MCF 10A (cell line): ENCODE results near the gene TIFAB. TPM values are rescaled to one million over a fixed set of nuclear protein-coding genes. Genes with fewer than 3 reads are reported as not detected.

Experiments
- BruUV-seq: library from RNA; stranded (reverse); fragments of 400-500 nt; replicated peaks from 2 replicates; lab custom pipeline; 2021; lab: Mats Ljungman, UMichigan
- CTCF ChIA-PET: fragments of 300-600 bp; sonication (Branson Sonifier 250); formaldehyde crosslinking; extraction: SDS; loops from one replicate; lab custom pipeline; 2021; ENCODE audit warnings: antibody characterized with exemption, inconsistent platforms; lab: Yijun Ruan, JAX
- POLR2A ChIA-PET: fragments of 300-600, 350-650 bp; sonication (Branson Sonifier 250); formaldehyde crosslinking; extraction: SDS; loops from one replicate; lab custom pipeline; 2020; ENCODE audit warnings: antibody characterized with exemption, inconsistent platforms; lab: Yijun Ruan, JAX
- DNase-seq: peaks from one replicate; pipeline ENCODE4 v3.0.0-alpha.2; 2018; ENCODE audit not compliant: unreplicated experiment
- H3K27ac Mint-ChIP-seq: one replicate; pipeline ENCODE4 v1.8.0; 2022; ENCODE audit warnings: mild to moderate bottlenecking, low read depth, mixed read lengths; ENCODE audit not compliant: unreplicated experiment
- H3K27me3 Mint-ChIP-seq: one replicate; pipeline ENCODE4 v1.8.0; 2022; ENCODE audit warnings: mixed read lengths; ENCODE audit not compliant: insufficient read depth, unreplicated experiment
- H3K36me3 Mint-ChIP-seq: one replicate; pipeline ENCODE4 v1.8.0; 2022; ENCODE audit warnings: mild to moderate bottlenecking, moderate library complexity, mixed read lengths; ENCODE audit not compliant: insufficient read depth, unreplicated experiment
- H3K4me1 Mint-ChIP-seq: one replicate; pipeline ENCODE4 v1.8.0; 2022; ENCODE audit warnings: mixed read lengths; ENCODE audit not compliant: insufficient read depth, unreplicated experiment
- H3K4me3 Mint-ChIP-seq: one replicate; pipeline ENCODE4 v1.8.0; 2022; ENCODE audit warnings: mild to moderate bottlenecking, moderate library complexity, mixed read lengths; ENCODE audit not compliant: unreplicated experiment
- H3K9me3 Mint-ChIP-seq: one replicate; pipeline ENCODE4 v1.8.0; 2022; ENCODE audit warnings: mixed read lengths; ENCODE audit not compliant: unreplicated experiment
- intact Hi-C: fragments of 100-400 bp; cut with micrococcal nuclease; formaldehyde crosslinking; loops from 2 replicates; pipeline ENCODE4 v1.14.1; 2022
- total RNA-seq: library from RNA; stranded (reverse); gene quantifications from 2 replicates; pipeline ENCODE4 v1.2.3, GENCODE V29; 2022
- TF ChIP-seq, protein P1 (sequence below): fragments of 200-600 bp; IDR thresholded peaks from one replicate; pipeline ENCODE4 v1.8.0; 2022; ENCODE audit warnings: antibody characterized with exemption, mild to moderate bottlenecking; ENCODE audit not compliant: unreplicated experiment

TIFAB gene
- total RNA-seq, 1 experiment from 2014 or later: not detected

DNA sequence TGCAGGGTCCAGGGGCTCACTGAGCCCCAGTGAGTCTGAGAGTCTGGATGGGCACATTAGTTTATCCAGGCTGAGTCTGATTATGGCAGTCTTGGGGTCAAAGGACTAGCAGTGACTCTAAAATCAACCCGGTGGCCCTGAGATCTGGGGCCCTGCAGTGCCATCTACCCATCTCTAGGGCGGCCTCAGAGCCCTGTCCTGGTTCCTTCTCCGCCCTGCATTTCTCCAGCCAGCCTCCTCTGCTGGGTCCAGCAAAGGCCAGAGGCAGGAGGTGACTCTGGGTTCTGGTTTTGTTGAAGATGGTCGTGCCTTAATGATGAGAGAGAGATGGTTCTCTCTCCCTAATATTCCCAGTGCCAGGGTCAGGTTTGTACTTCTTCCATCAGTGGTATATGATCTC lies 20.0 kb downstream of the TIFAB start:
- DNase-seq: no peak
- intact Hi-C loops: no loop called here
- H3K4me1 Mint-ChIP-seq: no peaks in the 10 kb centered on the region
- H3K9me3 Mint-ChIP-seq: peaks cover 7% of the 10 kb centered on the region
- TF ChIP-seq, protein P1, sequence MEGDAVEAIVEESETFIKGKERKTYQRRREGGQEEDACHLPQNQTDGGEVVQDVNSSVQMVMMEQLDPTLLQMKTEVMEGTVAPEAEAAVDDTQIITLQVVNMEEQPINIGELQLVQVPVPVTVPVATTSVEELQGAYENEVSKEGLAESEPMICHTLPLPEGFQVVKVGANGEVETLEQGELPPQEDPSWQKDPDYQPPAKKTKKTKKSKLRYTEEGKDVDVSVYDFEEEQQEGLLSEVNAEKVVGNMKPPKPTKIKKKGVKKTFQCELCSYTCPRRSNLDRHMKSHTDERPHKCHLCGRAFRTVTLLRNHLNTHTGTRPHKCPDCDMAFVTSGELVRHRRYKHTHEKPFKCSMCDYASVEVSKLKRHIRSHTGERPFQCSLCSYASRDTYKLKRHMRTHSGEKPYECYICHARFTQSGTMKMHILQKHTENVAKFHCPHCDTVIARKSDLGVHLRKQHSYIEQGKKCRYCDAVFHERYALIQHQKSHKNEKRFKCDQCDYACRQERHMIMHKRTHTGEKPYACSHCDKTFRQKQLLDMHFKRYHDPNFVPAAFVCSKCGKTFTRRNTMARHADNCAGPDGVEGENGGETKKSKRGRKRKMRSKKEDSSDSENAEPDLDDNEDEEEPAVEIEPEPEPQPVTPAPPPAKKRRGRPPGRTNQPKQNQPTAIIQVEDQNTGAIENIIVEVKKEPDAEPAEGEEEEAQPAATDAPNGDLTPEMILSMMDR: no peak
- no TSS peak for BruUV-seq
- no peak overlapping the region for H3K27ac Mint-ChIP-seq
- CTCF ChIA-PET: no interaction called here
- no peak overlapping the region for H3K4me3 Mint-ChIP-seq
- H3K36me3 Mint-ChIP-seq: no peaks in the 10 kb centered on the region
- no peaks in the 10 kb centered on the region for H3K27me3 Mint-ChIP-seq
- POLR2A ChIA-PET: interaction anchor here (0.8 kb wide), 1 partner anchor 11 kb away, joined by 3 read pairs; no protein-coding TSS in a partner anchor

DNA sequence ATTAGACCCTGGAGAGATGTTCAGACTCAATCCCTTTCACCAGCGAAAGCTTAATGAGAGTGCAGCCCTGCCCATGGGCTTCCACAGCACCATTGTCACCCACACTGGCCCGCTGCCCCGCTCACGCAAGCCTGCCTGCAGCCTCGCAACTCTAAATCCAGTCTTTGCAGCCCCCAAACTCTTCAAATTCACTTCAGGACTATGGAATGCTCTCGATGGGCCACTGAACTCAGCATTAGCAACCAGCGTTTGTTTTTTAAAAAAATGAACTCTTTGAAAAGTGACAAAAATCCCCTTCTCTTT lies 22.1 kb downstream of the TIFAB start:
- ChIA-PET POLR2A (no interaction called here), CTCF (no interaction called here)
- intact Hi-C loops: no loop called here
- Mint-ChIP-seq H3K9me3 (peaks cover 7% of the 10 kb centered on the region), H3K4me3 (no peak overlapping the region), H3K36me3 (no peaks in the 10 kb centered on the region), H3K27me3 (no peaks in the 10 kb centered on the region), H3K4me1 (no peaks in the 10 kb centered on the region), H3K27ac (no peak overlapping the region)
- no TSS peak for BruUV-seq
- DNase-seq: no peak
- TF ChIP-seq, protein P1: no peak

DNA sequence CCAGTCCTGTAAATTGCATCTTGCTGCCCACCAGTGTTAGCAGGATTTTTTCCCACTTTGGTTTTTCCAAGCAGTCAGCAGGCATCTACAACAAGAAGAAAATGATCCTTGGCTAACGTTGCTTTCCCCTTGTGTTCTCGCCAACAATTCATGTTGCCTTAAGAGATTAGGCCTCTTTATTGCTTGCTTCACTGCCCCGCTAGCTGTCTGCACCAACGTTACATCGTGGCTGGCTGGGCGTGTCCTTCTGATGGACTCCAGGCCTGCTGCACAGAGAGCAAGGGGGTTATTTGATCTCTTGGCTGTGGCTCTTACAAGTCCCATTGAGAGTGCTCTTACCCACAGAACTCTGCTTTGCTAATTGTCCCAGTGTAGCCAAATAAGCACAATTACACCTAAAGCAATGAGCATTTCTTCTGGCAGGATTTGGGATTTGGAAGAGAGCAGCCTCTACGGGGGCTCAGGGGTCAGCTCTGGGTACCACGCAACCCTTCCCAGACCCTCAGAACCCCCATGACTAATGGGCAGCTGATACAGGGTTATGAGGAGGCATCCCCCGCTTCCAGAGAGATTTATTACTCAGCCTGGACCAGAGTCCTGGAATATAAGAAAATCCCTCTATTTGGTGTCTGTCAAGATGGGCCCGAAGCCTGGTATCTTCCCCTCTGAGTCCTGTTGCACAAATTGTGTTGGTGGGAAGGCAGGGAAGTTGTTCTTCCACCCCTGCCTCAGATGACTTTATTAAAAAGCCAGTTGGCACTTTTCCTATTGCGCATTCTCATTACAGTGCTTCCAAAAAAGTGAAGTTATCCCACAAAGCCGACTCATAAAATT lies 22.6 kb downstream of the TIFAB start:
- Mint-ChIP-seq H3K36me3 (no peaks in the 10 kb centered on the region), H3K27me3 (no peaks in the 10 kb centered on the region), H3K27ac (no peak overlapping the region), H3K4me1 (no peaks in the 10 kb centered on the region), H3K9me3 (peaks cover 7% of the 10 kb centered on the region), H3K4me3 (no peak overlapping the region)
- intact Hi-C loops: loop anchor here (5.0 to 10.0 kb wide), 3 partner anchors 42 to 222 kb away; no protein-coding TSS in a partner anchor
- TF ChIP-seq, protein P1: no peak
- BruUV-seq: no TSS peak
- POLR2A ChIA-PET: interaction anchor here (0.6 kb wide), 1 partner anchor 184 kb away, joined by 3 read pairs; no protein-coding TSS in a partner anchor
- CTCF ChIA-PET: interaction anchor here (0.7 kb wide), 1 partner anchor 125 kb away, joined by 3 read pairs; no protein-coding TSS in a partner anchor
- DNase-seq: no peak

DNA sequence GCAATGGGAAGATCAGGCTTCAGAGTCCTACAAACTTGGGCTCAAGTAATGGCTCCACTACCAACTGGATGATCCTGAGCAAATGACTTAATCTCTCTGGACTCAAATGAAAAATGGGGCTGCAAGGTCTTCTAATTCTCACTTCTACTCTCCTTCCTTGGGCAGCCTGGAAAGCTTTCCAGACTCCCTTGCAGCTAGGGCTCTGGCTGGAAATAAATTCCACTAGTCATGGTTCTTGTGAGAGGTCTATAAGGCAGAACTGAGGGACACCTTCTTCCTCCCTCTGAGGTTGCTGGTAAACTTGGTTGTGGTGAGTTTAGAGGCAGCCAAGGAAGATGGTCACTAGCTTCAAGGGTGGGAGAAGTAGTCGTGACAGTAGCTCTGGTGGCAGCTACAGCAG lies 23.6 kb downstream of the TIFAB start:
- BruUV-seq: no TSS peak
- Mint-ChIP-seq H3K4me3 (no peak overlapping the region), H3K9me3 (peaks cover 7% of the 10 kb centered on the region), H3K4me1 (no peaks in the 10 kb centered on the region), H3K27me3 (no peaks in the 10 kb centered on the region), H3K36me3 (no peaks in the 10 kb centered on the region), H3K27ac (no peak overlapping the region)
- DNase-seq: no peak
- CTCF ChIA-PET: no interaction called here
- intact Hi-C loops: loop anchor here (5.0 to 10.0 kb wide), 3 partner anchors 41 to 221 kb away; no protein-coding TSS in a partner anchor
- POLR2A ChIA-PET: no interaction called here
- TF ChIP-seq, protein P1: no peak
